ENCODE measurements around the gene SLC22A16. TPM values are rescaled to one million over a fixed set of nuclear protein-coding genes. Genes with fewer than 3 reads are reported as not detected.

Gene SLC22A16
- total and polyA plus RNA-seq, 2 donors (not counting 3 experiments of a cell fraction or from before 2014, with no cell fraction given) = not detected

- Histone ChIP-seq H3K79me2 (ENCODE audit: control insufficient read depth, insufficient read depth, low read length) (no peaks in the 10 kb centered on the region), H3K4me1 (ENCODE audit: control insufficient read depth, extremely low read depth, insufficient read depth, low read length) (no peaks in the 10 kb centered on the region), H4K20me1 (replicated peaks; ENCODE audit: control insufficient read depth, extremely low read depth, insufficient read depth, low read length) (no peaks in the 10 kb centered on the region), H3K4me3 (replicated peaks in 1 of 3; ENCODE audit: insufficient read depth in 1 of 3, low read depth in 1 of 3, low read length in 3 of 3) (no peak overlapping the region), H3K9me1 (replicated peaks; ENCODE audit: control insufficient read depth, extremely low read depth, insufficient read depth, low read length) (no peaks in the 10 kb centered on the region), H3K9ac (replicated peaks; ENCODE audit: extremely low read depth, insufficient read depth, low read length) (no peak overlapping the region), H3K27ac (ENCODE audit: insufficient read depth, low read depth, low read length) (no peak overlapping the region), H3K9me3 (replicated peaks; ENCODE audit: control insufficient read depth, insufficient read depth, low read length) (no peaks in the 10 kb centered on the region), H2AFZ (ENCODE audit: low read depth, low read length) (no peak overlapping the region), H3K27me3 (ENCODE audit: control insufficient read depth in 2 of 2, insufficient read depth in 2 of 2, low read length in 2 of 2) (peaks cover 34 to 50% of the 10 kb centered on the region in 2 experiments), H3K4me2 (ENCODE audit: insufficient read depth, low read length) (no peak overlapping the region), H3K36me3 (ENCODE audit: control insufficient read depth in 2 of 2, extremely low read depth in 1 of 2, insufficient read depth in 2 of 2, low read length in 2 of 2) (no peaks in the 10 kb centered on the region)
- CTCF ChIA-PET = interaction anchor here (0.6 kb wide), 1 partner anchor 42 kb away, joined by 3 read pairs; no protein-coding TSS in a partner anchor
- no peak for TF ChIP-seq EZH2 (IDR thresholded peaks at IDR 0.05; ENCODE audit: borderline replicate concordance, low read depth, low read length, severe bottlenecking)
- no peak for TF ChIP-seq GATA2 (IDR thresholded peaks at IDR 0.05; ENCODE audit: insufficient read depth, insufficient read length, low read depth, low read length)
- TF ChIP-seq JUN (IDR thresholded peaks at IDR 0.05; ENCODE audit: borderline replicate concordance, insufficient read depth, insufficient read length, low read depth) = no peak
- no peak for TF ChIP-seq POLR2A (IDR thresholded peaks at IDR 0.05; ENCODE audit: low read depth, low read length)
- TF ChIP-seq POLR2AphosphoS5 (IDR thresholded peaks at IDR 0.05; ENCODE audit: insufficient read depth, low read depth, low read length) = no peak
- TF ChIP-seq FOS (IDR thresholded peaks at IDR 0.05; ENCODE audit: borderline replicate concordance, insufficient read depth, low read length) = no peak
- no peak for TF ChIP-seq MAX (IDR thresholded peaks at IDR 0.05; ENCODE audit: insufficient read depth, insufficient read length)
- TF ChIP-seq CTCF (IDR thresholded peaks at IDR 0.05; ENCODE audit: extremely low read depth in 1 of 2, insufficient read depth in 1 of 2, low read depth in 1 of 2, low read length in 2 of 2) = no peak
- no peak for TF ChIP-seq MYC (IDR thresholded peaks at IDR 0.05; ENCODE audit: low read depth, low read length)
- dilution Hi-C loops (cut with MboI; ENCODE audit: extremely low pct_ligation_motif_present, low sequenced_read_pairs) = no loop called here
- POLR2A ChIA-PET = no interaction called here
- no TSS peak for BruUV-seq (replicated peaks)
- FAIRE-seq (no peak), DNase-seq (ENCODE audit: low read depth, low spot score) (no peak)
- intact Hi-C loops (cut with micrococcal nuclease) = no loop called here
Observed at GRCh38 chr6:110486756-110487155, 10.3 kb upstream of the SLC22A16 start.
